GM10248 (cell line): ENCODE results near the gene LHX5.

Source experiments
- CTCF ChIA-PET: fragments of 300-600 bp; sonication (Branson Sonifier 250); formaldehyde crosslinking; extraction: SDS; loops from one replicate; lab custom pipeline; 2021; ENCODE audit warnings: antibody characterized with exemption; lab: Yijun Ruan, JAX
- POLR2A ChIA-PET: fragments of 350-650 bp; sonication (Branson Sonifier 250); formaldehyde crosslinking; extraction: SDS; loops from one replicate; lab custom pipeline; 2020; ENCODE audit warnings: antibody characterized with exemption; lab: Yijun Ruan, JAX
- DNase-seq: peaks from one replicate; pipeline ENCODE4 v3.0.0; 2012; ENCODE audit errors: extremely low spot score
- CTCF ChIP-seq: IDR thresholded peaks from 2 replicates; pipeline ENCODE4 v1.5.1; 2012; ENCODE audit warnings: mild to moderate bottlenecking, low read depth; ENCODE audit errors: extremely low read depth, missing control alignments, control extremely low read depth

The LHX5 gene

DNA sequence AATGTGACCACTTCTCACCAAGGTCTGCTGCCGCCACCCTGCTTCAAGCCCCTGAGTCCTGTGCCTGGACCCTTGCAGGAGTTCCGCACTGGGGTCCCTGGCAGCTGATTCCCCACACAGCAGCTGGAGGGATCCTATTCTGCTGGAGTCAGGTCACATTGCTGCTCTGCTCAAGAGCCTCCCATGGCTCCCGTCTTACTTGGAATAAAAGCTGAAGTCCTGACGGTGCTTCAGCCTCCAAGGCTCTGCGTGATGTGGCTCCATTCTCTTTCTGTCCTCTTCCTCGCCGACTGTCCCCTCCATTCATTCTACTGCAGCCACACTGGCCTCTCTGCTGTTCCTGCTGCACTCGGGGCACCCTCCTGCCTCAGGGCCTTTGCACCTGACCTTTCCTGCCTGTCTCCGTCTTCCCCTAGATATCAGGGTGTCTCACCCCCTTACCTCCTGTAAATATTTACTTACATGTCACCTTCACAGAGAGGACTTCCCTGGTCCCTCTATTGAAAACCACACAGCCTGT is 57.1 kb downstream of the LHX5 start:
- TF ChIP-seq CTCF: no peak
- ChIA-PET POLR2A (no interaction called here), CTCF (interaction anchor here (3.3 kb wide), 1 partner anchor 10 kb away, joined by 18 read pairs; no protein-coding TSS in a partner anchor)
- DNase-seq: no peak

DNA sequence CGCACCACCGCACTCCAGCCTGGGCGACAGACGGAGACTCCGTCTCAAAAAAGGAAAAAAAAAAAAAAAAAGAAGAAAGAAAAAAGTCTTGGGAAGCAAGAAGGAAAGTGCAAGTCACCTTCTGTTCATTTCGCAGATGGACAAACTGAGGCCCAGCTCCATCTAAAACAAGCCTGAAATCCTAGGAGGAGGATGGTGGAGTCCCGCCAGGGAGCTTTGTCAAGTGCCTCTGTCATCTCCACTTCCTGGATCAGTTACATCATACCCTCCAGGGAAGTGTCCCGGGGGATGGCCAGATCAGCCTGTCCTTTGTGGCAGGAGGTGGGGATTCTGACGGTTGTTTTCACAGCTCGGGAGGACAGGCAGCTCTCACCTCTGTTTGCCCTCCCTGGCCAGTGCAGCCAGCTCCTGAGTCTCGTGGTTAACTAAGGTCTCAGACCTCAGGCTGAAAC is 58.2 kb downstream of the LHX5 start:
- TF ChIP-seq CTCF: no peak
- CTCF ChIA-PET: interaction anchor here (1.0 to 3.3 kb wide), 2 partner anchors 11 to 100 kb away, joined by 3 to 18 read pairs; no protein-coding TSS in a partner anchor
- no peak for DNase-seq
- POLR2A ChIA-PET: no interaction called here
